T-helper 1 cell treated with Interleukin-12 subunit alpha and Interleukin-12 subunit beta and Interleukin-4 antibody, amounts not matched to agents 30 ng/mL and 1 ng/mL, for 36 hours (primary cell): ENCODE measurements around the gene SMKR1. TPM values are rescaled to one million over a fixed set of nuclear protein-coding genes. Genes with fewer than 3 reads are reported as not detected.
"Not testable (repeated sequence)": the region's sequence is repeated elsewhere in the genome, so short reads cannot be mapped to it uniquely, and the experiment has no call there.

Experiments
- intact Hi-C: fragments of 100-400 bp; cut with micrococcal nuclease; formaldehyde crosslinking; loops from one replicate; pipeline ENCODE4 v1.15.1; 2024
- total RNA-seq: library from RNA; stranded (reverse); gene quantifications from 2 replicates; pipeline ENCODE4 v1.2.3, GENCODE V29; 2022

Gene SMKR1
- 1.1 and 1.7 TPM in 2 replicates for total RNA-seq

- intact Hi-C loops = loop anchor here (1.0 to 5.0 kb wide), 9 partner anchors 8 to 639 kb away; partner anchors contain the start of genes ATP6V1F, NRF1 and STRIP2
Measured at GRCh38 chr7:129501760-129502707, at the start of gene SMKR1. TSS of gene SMKR1 (plus strand) at chr7:129502531. CDS start at chr7:129502825, 294 bp downstream.

DNA sequence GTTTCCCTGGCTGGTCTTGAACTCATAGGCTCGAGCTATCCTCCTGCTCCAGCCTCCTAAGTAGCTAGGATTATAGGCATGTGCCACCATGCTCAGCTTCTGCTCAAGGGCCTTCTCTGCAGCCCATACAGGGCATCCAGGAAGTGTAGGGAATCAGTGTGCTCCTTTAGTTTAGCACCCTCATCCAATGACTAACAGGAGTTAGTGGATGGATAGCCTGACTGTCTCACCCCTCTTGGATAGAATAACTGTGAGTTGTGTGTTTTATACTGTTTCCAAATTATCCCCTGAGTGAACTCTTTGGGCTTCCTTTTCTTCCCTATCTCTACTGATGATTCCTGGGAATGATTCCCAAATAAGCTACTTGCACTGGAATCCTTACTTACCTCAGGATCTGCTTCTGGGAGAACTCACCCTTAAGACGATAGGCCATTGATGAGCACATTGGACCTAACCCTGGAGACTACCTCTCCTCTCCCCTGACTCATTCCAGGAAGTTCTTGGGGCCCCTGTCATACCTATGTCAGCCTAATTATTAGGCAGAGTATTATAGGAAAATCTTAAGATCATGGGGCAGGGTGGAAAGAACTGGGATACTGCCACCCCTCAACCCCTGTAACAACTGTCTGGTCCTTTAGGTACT is 49.6 kb upstream of the SMKR1 start:
- intact Hi-C loops = no loop called here

DNA sequence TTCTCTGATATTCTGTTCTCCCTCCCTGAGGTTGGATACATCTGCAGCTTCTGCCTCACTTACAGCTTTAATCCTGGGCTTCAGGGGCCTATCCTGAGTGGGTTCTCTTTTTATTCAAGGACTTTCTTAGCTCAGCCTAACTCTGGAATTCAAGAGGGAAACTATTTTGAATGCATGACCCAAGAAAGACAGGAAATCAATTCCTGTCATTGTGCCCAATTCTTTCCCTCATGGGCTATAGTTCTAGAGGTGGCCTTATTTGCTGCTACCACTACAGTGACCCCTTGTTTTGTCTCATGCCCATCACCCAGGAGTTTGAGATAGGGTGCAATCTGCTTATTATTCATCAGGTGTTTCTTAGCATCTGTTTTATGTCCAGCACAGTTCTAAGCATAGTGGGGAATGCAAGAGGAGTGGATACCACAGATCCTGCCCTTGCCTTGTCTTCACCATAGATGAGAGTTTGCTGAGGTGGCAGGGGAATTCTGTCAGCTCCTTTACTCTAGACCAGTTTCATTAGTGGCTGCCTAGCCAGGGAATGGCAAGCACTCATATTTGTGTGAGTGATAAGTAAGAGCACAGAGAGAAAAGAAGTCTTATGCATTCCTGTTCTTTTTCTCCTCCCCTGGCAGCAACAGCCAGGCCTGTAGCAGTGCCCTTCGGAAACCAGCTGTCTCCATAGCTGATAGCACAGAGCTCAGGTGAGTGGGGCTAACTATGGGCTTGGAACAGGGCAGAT is 48.7 kb upstream of the SMKR1 start:
- intact Hi-C loops = no loop called here

DNA sequence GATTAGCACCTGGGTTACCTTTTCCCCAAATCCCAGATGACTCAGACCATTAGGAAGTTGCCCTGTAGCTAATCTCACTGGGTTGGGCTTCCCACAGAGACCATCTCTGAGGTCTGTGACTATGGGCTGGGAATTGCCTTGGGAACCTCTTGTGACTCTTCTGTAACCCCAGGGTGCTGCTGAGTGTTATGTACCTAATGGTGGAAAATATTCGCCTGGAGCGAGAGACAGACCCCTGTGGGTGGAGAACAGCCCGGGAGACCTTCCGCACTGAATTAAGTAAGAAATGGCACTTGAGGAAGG is 48.1 kb upstream of the SMKR1 start:
- intact Hi-C loops = no loop called here

- intact Hi-C loops = no loop called here
Measured at GRCh38 chr7:129456421-129456820, 45.9 kb upstream of the SMKR1 start.

GRCh38 chr7:129457101-129457500 is 45.2 kb upstream of the SMKR1 start:
- intact Hi-C loops = no loop called here

GRCh38 chr7:129458171-129458570 is 44.2 kb upstream of the SMKR1 start:
- intact Hi-C loops = no loop called here

- intact Hi-C loops = no loop called here
Measured at GRCh38 chr7:129461809-129462208, 40.5 kb upstream of the SMKR1 start.

- intact Hi-C loops = no loop called here
Measured at GRCh38 chr7:129462420-129462819, 39.9 kb upstream of the SMKR1 start.

DNA sequence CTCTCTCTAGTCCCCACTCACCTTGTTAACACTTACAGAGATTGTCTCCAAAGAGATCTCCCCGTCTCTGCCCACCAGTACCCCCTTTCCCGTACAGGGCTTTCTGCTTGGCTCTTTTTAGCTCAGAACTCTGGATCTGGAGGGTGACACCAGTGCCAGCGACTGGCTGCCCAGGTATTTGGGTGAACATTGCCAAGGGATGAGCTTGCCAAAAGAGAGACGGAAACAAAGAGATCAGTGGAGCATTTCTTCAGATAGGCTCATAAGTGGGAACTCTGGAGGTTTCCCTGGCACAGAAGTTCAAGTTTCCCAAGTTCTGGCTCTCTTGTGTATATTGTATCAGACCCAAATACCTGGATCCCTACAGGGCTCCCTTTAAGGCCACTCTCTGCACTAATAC is 38.1 kb upstream of the SMKR1 start:
- intact Hi-C loops = no loop called here

DNA sequence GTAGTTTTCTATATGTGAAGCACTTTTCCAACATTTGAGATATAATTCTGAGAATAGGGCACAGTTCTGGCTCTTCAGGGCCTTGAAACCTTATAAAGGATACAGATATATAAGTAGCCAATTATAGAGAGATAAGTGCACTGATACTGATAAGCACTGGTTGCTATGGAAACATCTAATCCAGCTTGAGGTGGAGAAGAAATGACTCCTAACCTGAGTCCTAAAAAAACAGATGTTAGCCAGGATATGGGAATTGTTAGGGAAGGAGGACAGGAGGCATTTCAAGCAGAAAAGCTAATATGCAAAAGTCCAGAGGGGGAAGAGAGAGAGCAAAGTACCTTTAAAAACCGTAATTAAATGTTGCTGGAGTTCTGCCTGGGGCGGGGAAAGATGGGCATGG is 37.3 kb upstream of the SMKR1 start:
- intact Hi-C loops = no loop called here

DNA sequence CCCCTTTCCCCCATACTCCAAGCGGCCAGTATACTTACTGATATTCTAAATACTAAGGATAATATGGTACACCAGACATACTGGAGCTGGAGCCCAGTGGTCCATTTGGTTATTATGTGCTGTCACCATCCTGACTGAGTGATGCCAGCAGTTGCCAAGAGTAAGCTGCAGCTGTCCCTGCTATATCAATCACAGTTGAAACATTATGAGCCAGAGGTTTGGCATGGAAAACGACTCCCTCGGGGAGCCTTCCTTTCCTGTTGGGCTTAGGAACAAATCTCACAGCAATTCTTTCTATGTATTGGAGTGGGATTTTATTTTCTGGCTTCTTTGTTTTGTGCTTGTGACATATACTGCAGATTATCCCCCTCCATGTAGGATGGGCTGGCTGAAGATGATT is 35.5 kb upstream of the SMKR1 start:
- intact Hi-C loops = no loop called here

DNA sequence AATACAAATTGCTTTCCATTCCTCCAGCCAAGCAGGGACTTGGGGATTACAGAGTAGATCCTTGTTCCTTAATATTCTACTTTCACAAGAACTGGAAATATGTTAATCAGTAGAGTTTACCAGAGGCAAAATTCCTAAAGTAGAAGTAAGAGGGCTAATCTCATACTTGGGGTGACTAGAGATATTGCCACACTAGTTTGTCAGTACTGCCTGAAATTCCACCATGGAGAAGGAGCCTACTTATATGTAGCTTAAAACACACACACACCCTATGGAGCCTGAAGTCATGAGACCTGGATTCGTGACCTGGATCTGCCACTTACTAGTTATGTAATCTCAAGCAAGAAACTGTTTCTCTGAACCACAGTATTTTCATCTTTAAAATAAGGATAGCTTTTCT is 34.2 kb upstream of the SMKR1 start:
- intact Hi-C loops = no loop called here

- intact Hi-C loops = no loop called here
Measured at GRCh38 chr7:129468547-129468946, 33.8 kb upstream of the SMKR1 start.

DNA sequence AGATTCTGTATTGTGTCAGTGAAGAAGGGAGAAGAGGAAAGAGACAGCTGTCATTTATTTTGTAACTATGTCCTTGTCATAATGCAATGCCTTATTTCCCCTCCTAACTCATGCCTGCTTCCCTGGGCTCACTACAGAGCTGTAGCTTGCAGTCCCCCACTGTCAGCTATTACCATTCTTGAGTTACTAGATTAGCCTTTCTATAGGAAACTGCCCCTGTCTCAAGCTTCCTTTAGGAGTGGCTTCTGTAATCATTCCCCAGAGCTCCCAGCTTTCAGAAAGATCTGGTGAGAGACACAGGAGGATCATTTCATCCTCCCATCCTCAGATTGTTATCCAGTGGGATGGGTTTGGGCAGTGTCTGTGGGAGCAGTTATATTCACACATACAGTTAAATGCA is 32.4 kb upstream of the SMKR1 start:
- intact Hi-C loops = no loop called here

GRCh38 chr7:129470411-129470810 is 31.9 kb upstream of the SMKR1 start:
- intact Hi-C loops = no loop called here

- intact Hi-C loops = no loop called here
Measured at GRCh38 chr7:129471402-129471827, 30.9 kb upstream of the SMKR1 start.

DNA sequence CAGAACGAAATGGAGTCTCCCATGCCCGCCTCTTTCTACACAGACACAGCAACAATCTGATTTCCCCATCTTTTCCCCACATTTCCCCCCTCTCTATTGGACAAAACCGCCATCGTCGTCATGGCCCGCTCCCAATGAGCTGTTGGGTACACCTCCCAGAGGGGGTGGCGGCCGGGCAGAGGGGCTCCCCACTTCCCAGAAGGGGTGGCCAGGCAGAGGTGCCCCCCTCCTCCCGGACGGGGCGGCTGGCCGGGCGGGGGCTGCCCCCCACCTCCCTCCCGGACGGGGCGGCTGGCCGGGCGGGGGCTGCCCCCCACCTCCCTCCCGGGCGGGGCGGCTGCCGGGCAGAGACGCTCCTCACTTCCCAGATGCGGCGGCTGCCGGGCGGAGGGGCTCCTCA is 26.4 kb upstream of the SMKR1 start:
- intact Hi-C loops = not testable (repeated sequence)

DNA sequence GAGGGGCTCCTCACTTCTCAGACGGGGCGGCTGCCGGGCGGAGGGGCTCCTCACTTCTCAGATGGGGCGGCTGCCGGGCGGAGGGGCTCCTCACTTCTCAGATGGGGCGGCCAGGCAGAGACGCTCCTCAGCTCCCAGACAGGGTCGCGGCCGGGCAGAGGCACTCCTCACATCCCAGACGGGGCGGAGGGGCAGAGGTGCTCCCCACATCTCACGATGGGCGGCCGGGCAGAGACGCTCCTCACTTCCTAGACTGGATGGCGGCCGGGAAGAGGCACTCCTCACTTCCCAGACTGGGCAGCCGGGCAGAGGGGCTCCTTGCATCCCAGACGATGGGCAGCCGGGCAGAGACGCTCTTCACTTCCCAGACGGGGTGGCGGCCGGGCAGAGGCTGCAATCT is 25.9 kb upstream of the SMKR1 start:
- intact Hi-C loops = not testable (repeated sequence)

DNA sequence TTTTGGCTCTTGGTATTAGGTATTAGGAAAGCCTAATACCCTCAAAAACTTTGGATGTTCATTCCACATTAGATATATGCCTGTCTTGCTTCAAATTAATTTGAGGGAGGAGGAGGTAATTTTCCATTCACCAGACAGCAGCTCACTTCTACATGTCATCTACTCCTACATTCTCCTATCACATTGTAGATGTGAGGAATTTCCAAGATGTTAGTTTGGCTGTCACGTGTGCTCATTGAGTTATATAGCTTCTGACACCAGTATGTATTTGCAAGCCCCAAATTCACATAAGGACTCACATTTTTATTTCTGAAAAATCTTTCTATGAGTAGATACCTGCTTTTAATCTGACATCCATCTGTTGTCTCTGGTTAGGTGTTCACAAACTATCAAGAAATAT is 22.5 kb upstream of the SMKR1 start:
- intact Hi-C loops = no loop called here

GRCh38 chr7:129480674-129481363 is 21.5 kb upstream of the SMKR1 start:
- intact Hi-C loops = no loop called here
